Endothelial cell of umbilical vein (primary cell): ENCODE measurements around the gene PTPN3. TPM values are rescaled to one million over a fixed set of nuclear protein-coding genes. Genes with fewer than 3 reads are reported as not detected.
A peak's percentile ranks its signal among the peaks of the same experiment; 100 is the strongest.

Source experiments
- BruUV-seq: library from RNA; stranded (reverse); fragments of 400-500 nt; replicated peaks from 2 replicates; lab custom pipeline; 2021; lab: Mats Ljungman, UMichigan
- CTCF ChIA-PET: fragments of 300-600, 350-600 bp; sonication (Branson Sonifier 250); formaldehyde crosslinking; loops from one replicate; lab custom pipeline; 2021; ENCODE audit warnings: antibody characterized with exemption, inconsistent platforms; lab: Charles Lee
- POLR2A ChIA-PET: fragments of 300-600, 350-600 bp; sonication (Branson Sonifier 250); formaldehyde crosslinking; loops from one replicate; lab custom pipeline; 2021; ENCODE audit warnings: antibody characterized with exemption, inconsistent platforms; lab: Charles Lee
- DNase-seq: peaks from one replicate; pipeline ENCODE4 v3.0.0-alpha.2; 2011; ENCODE audit warnings: low read depth, low spot score
- FAIRE-seq: peaks from 2 replicates; lab custom pipeline; 2011; peaks lifted over from hg19 to GRCh38; lab: Jason Lieb, UNC
- H2AFZ ChIP-seq: 2 replicates; pipeline ENCODE4 v1.6.0; 2012; ENCODE audit warnings: low read depth, low read length, control low read depth, inconsistent platforms
- H3K27ac ChIP-seq: 2 replicates; pipeline ENCODE4 v1.5.1; 2011; ENCODE audit warnings: low read depth, mild to moderate bottlenecking, control low read depth, low read length, moderate library complexity; ENCODE audit not compliant: insufficient read depth
- H3K27me3 ChIP-seq, 2 experiments: 2 replicates each; pipeline versions ENCODE4 v1.6.0 to v1.6.1; 2011; ENCODE audit warnings: low read length in 2 of 2, mixed read lengths in 1 of 2; ENCODE audit not compliant: control insufficient read depth in 2 of 2, insufficient read depth in 2 of 2
- H3K36me3 ChIP-seq, 2 experiments: 2 replicates in 1 of 2; 3 replicates in 1 of 2; pipeline ENCODE4 v1.5.1; 2011; ENCODE audit warnings: low read length in 2 of 2, mild to moderate bottlenecking in 1 of 2, moderate library complexity in 1 of 2; ENCODE audit not compliant: control insufficient read depth in 2 of 2, insufficient read depth in 2 of 2; ENCODE audit errors: extremely low read depth in 1 of 2
- H3K4me1 ChIP-seq: 3 replicates; pipeline ENCODE4 v1.5.1; 2011; ENCODE audit warnings: mild to moderate bottlenecking, low read length; ENCODE audit not compliant: control insufficient read depth, insufficient read depth; ENCODE audit errors: extremely low read depth
- H3K4me2 ChIP-seq: 2 replicates; pipeline ENCODE4 v1.6.1; 2011; ENCODE audit warnings: low read length, control low read depth, mixed read lengths; ENCODE audit not compliant: insufficient read depth
- H3K4me3 ChIP-seq, 3 experiments: fragments of 200-600 bp in 1 of 3; sonication (generic), shearing (Covaris generic) in 1 of 3; replicated peaks in 1 of 3; 2 replicates each; pipeline ENCODE4 v1.5.1; 2011 to 2016; ENCODE audit warnings: control low read depth in 3 of 3, low read length in 3 of 3, mild to moderate bottlenecking in 2 of 3, inconsistent platforms in 1 of 3, low read depth in 1 of 3, moderate library complexity in 1 of 3; ENCODE audit not compliant: insufficient read depth in 1 of 3
- H3K79me2 ChIP-seq: 2 replicates; pipeline ENCODE4 v1.6.0; 2012; ENCODE audit warnings: low read length, inconsistent platforms; ENCODE audit not compliant: control insufficient read depth, insufficient read depth
- H3K9ac ChIP-seq: replicated peaks from 2 replicates; pipeline ENCODE3; 2011; ENCODE audit warnings: low read length, control low read depth; ENCODE audit not compliant: insufficient read depth; ENCODE audit errors: extremely low read depth
- H3K9me1 ChIP-seq: replicated peaks from 3 replicates; pipeline ENCODE4 v1.6.0; 2011; ENCODE audit warnings: mild to moderate bottlenecking, low read length; ENCODE audit not compliant: control insufficient read depth, insufficient read depth; ENCODE audit errors: extremely low read depth
- H3K9me3 ChIP-seq: replicated peaks from 2 replicates; pipeline ENCODE4 v1.5.1; 2012; ENCODE audit warnings: low read length, inconsistent platforms; ENCODE audit not compliant: control insufficient read depth, insufficient read depth
- H4K20me1 ChIP-seq: replicated peaks from 2 replicates; pipeline ENCODE3; 2011; ENCODE audit warnings: mild to moderate bottlenecking, low read length; ENCODE audit not compliant: control insufficient read depth, insufficient read depth; ENCODE audit errors: extremely low read depth
- CTCF ChIP-seq, 2 donors: IDR thresholded peaks; 1 replicate in 1 of 2; 2 replicates in 1 of 2; pipeline ENCODE4 v1.5.1; 2011; ENCODE audit warnings: low read length in 2 of 2, mild to moderate bottlenecking in 2 of 2, moderate library complexity in 2 of 2, control low read depth in 1 of 2, inconsistent platforms in 1 of 2, low read depth in 1 of 2; ENCODE audit not compliant: insufficient read depth in 1 of 2; ENCODE audit errors: extremely low read depth in 1 of 2
- EZH2 ChIP-seq: IDR thresholded peaks from 2 replicates; pipeline ENCODE4 v1.6.1; 2012; ENCODE audit warnings: borderline replicate concordance, low read depth, mild to moderate bottlenecking, moderate library complexity, low read length, inconsistent platforms; ENCODE audit not compliant: severe bottlenecking
- FOS ChIP-seq: IDR thresholded peaks from 2 replicates; pipeline ENCODE4 v1.6.1; 2011; ENCODE audit warnings: mild to moderate bottlenecking, low read length, moderate library complexity, borderline replicate concordance; ENCODE audit not compliant: insufficient read depth
- JUN ChIP-seq: IDR thresholded peaks from 2 replicates; pipeline ENCODE4 v1.6.1; 2011; ENCODE audit warnings: borderline replicate concordance, low read depth; ENCODE audit not compliant: insufficient read length, insufficient read depth
- POLR2A ChIP-seq: IDR thresholded peaks from 2 replicates; pipeline ENCODE4 v1.6.1; 2012; ENCODE audit warnings: low read depth, mild to moderate bottlenecking, control low read depth, low read length
- dilution Hi-C: fragments of 300-500 bp; cut with MboI; formaldehyde crosslinking; loops from one replicate; pipeline ENCODE4 v1.15.0; 2019; ENCODE audit warnings: low sequenced_read_pairs; ENCODE audit not compliant: extremely low pct_ligation_motif_present
- intact Hi-C: fragments of 100-400 bp; cut with micrococcal nuclease; formaldehyde crosslinking; loops from one replicate; pipeline ENCODE4 v1.10.0; 2022
- polyA plus RNA-seq, 4 experiments: library from polyadenylated mRNA; depleted of rRNA in 3 of 4; stranded (reverse) in 3 of 4; unstranded in 1 of 4; fragments of >200 nt; gene quantifications; 2 replicates each; pipeline versions ENCODE4 v1.2.1 to v1.2.3, GENCODE V29; 2011 to 2012; ENCODE audit warnings: missing spikeins in 1 of 4
- total RNA-seq: library from RNA; stranded (reverse); gene quantifications from 2 replicates; pipeline ENCODE4 v1.2.3, GENCODE V29; 2021

PTPN3 gene
- total and polyA plus RNA-seq, 2 donors (not counting 3 experiments of a cell fraction or from before 2014, with no cell fraction given) = 0.01 TPM; not detected in 1

DNA sequence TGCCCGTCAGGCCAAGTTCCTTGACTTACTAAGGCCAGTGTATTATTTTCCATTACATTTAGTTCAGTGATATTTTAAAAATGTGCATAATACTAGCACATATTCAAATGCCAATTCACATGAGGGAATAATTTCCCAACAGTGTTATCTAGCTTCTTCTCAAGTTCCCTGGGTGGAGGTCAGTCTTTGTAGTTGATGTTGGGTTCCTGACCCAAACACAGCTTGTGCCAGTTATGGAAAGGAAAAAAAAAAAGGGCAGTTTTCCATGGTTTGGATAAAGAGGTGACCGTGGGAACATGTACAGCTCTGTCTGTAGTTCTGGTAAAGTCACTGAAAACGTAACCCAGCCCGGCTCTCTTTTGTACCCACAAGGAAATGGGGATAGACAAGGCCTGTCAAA lies 11.5 kb upstream of the PTPN3 start:
- Histone ChIP-seq H3K9me1 (no peaks in the 10 kb centered on the region), H3K27ac (no peak overlapping the region), H3K4me1 (no peaks in the 10 kb centered on the region), H2AFZ (no peak overlapping the region), H3K27me3 (peaks cover 1 to 4% of the 10 kb centered on the region in 2 experiments), H3K9ac (no peak overlapping the region), H4K20me1 (no peaks in the 10 kb centered on the region), H3K9me3 (no peaks in the 10 kb centered on the region), H3K79me2 (no peaks in the 10 kb centered on the region), H3K4me2 (no peak overlapping the region), H3K4me3 (no peak overlapping the region), H3K36me3 (no peaks in the 10 kb centered on the region)
- ChIA-PET POLR2A (no interaction called here), CTCF (interaction anchor here (1.2 kb wide), 1 partner anchor 11 kb away, joined by 3 read pairs; the partner anchor contains the start of gene PTPN3)
- intact Hi-C loops = no loop called here
- TF ChIP-seq CTCF (IDR thresholded peaks at IDR 0.05; ENCODE audit: extremely low read depth in 1 of 2, insufficient read depth in 1 of 2, low read depth in 1 of 2, low read length in 2 of 2) = no peak
- no peak for DNase-seq
- BruUV-seq = no TSS peak
- no peak for FAIRE-seq
- dilution Hi-C loops = no loop called here

- no peak overlapping the region for H2AFZ ChIP-seq
- H3K36me3 ChIP-seq = no peaks in the 10 kb centered on the region
- dilution Hi-C loops = no loop called here
- no peak overlapping the region for H3K9ac ChIP-seq
- H3K27ac ChIP-seq = no peak overlapping the region
- H3K79me2 ChIP-seq = no peaks in the 10 kb centered on the region
- intact Hi-C loops = no loop called here
- ChIA-PET POLR2A (no interaction called here), CTCF (interaction anchor here (0.9 to 1.8 kb wide), 4 partner anchors 11 to 67 kb away, joined by 3 to 4 read pairs (median 4); no protein-coding TSS in a partner anchor)
- H3K9me1 ChIP-seq = no peaks in the 10 kb centered on the region
- H3K4me1 ChIP-seq = no peaks in the 10 kb centered on the region
- H4K20me1 ChIP-seq = no peaks in the 10 kb centered on the region
- no TSS peak for BruUV-seq
- TF ChIP-seq JUN = peak; percentile 45
- TF ChIP-seq FOS = peak; percentile 50
- TF ChIP-seq POLR2A = no peak
- no peak for TF ChIP-seq EZH2
- peaks cover 5 to 6% of the 10 kb centered on the region in 2 experiments for H3K27me3 ChIP-seq
- no peak overlapping the region for H3K4me2 ChIP-seq
- FAIRE-seq (no peak), DNase-seq (peak; percentile 48)
- no peak overlapping the region for H3K4me3 ChIP-seq
- H3K9me3 ChIP-seq = no peaks in the 10 kb centered on the region
These were observed 9.3 kb upstream of the PTPN3 start for GRCh38 chr9:109507421-109507838.
